Naive thymus-derived CD4-positive, alpha-beta T cell (primary cell): ENCODE results near the gene KCNN4. TPM values are rescaled to one million over a fixed set of nuclear protein-coding genes. Genes with fewer than 3 reads are reported as not detected.
"Not testable (repeated sequence)": the region's sequence is repeated elsewhere in the genome, so short reads cannot be mapped to it uniquely, and the experiment has no call there.

Source experiments
- ATAC-seq: fragments of 150-1000 bp; cut with Tn5 transposase; 2 replicates; pipeline ENCODE4 v1.10.0; 2021; ENCODE audit warnings: mild to moderate bottlenecking, moderate library complexity
- CTCF ChIA-PET: fragments of 350-600 bp; sonication (Branson Sonifier 250); formaldehyde crosslinking; loops from one replicate; lab custom pipeline; 2021; ENCODE audit warnings: antibody characterized with exemption; lab: Charles Lee
- POLR2A ChIA-PET: fragments of 350-600 bp; sonication (Branson Sonifier 250); formaldehyde crosslinking; loops from one replicate; lab custom pipeline; 2021; ENCODE audit warnings: antibody characterized with exemption, inconsistent platforms; lab: Charles Lee
- DNase-seq, 9 donors: peaks; one replicate each; pipeline versions ENCODE4 v3.0.0 to v3.0.0-alpha.2; 2020 to 2022; ENCODE audit warnings: mixed read lengths in 1 of 9
- H3K27ac ChIP-seq: one replicate; pipeline ENCODE4 v1.7.0; 2013; ENCODE audit warnings: mild to moderate bottlenecking, low read depth, low read length, moderate library complexity
- H3K27me3 ChIP-seq, 2 donors: one replicate each; pipeline ENCODE4 v1.7.0; 2013; ENCODE audit warnings: low read length in 2 of 2, mild to moderate bottlenecking in 2 of 2, moderate library complexity in 2 of 2; ENCODE audit not compliant: control insufficient read depth in 2 of 2, insufficient read depth in 2 of 2
- H3K36me3 ChIP-seq, 3 experiments: 1 replicate in 2 of 3; 2 replicates in 1 of 3; pipeline ENCODE4 v1.7.0; 2013; ENCODE audit warnings: low read length in 3 of 3, mild to moderate bottlenecking in 3 of 3, moderate library complexity in 1 of 3; ENCODE audit not compliant: insufficient read depth in 3 of 3, control insufficient read depth in 2 of 3
- H3K4me1 ChIP-seq, 2 donors: one replicate each; pipeline ENCODE4 v1.7.0; 2013; ENCODE audit warnings: low read length in 2 of 2, mild to moderate bottlenecking in 2 of 2, moderate library complexity in 1 of 2; ENCODE audit not compliant: control insufficient read depth in 2 of 2, insufficient read depth in 2 of 2
- H3K4me3 ChIP-seq: 2 replicates; pipeline ENCODE4 v1.7.0; 2013; ENCODE audit warnings: mild to moderate bottlenecking, low read length
- H3K9me3 ChIP-seq, 3 experiments: 1 replicate in 2 of 3; 2 replicates in 1 of 3; pipeline ENCODE4 v1.7.0; 2013; ENCODE audit warnings: low read length in 3 of 3; ENCODE audit not compliant: control insufficient read depth in 2 of 3
- H3K27ac Mint-ChIP-seq, 9 donors: one replicate each; pipeline ENCODE4 v1.8.0; 2020 to 2022; ENCODE audit warnings: mixed read lengths in 9 of 9, mild to moderate bottlenecking in 8 of 9, moderate library complexity in 5 of 9, inconsistent platforms in 2 of 9
- H3K27me3 Mint-ChIP-seq, 5 donors: one replicate each; pipeline ENCODE4 v1.8.0; 2021 to 2022; ENCODE audit warnings: mixed read lengths in 5 of 5, mild to moderate bottlenecking in 1 of 5
- H3K36me3 Mint-ChIP-seq, 5 donors: one replicate each; pipeline ENCODE4 v1.8.0; 2020 to 2022; ENCODE audit warnings: mixed read lengths in 5 of 5, mild to moderate bottlenecking in 3 of 5, inconsistent platforms in 1 of 5
- H3K4me1 Mint-ChIP-seq, 7 donors: one replicate each; pipeline ENCODE4 v1.8.0; 2020 to 2022; ENCODE audit warnings: mixed read lengths in 7 of 7, mild to moderate bottlenecking in 3 of 7, inconsistent platforms in 1 of 7
- H3K4me3 Mint-ChIP-seq, 10 donors: one replicate each; pipeline ENCODE4 v1.8.0; 2020 to 2022; ENCODE audit warnings: mild to moderate bottlenecking in 10 of 10, mixed read lengths in 10 of 10, moderate library complexity in 6 of 10, inconsistent platforms in 2 of 10
- H3K9me3 Mint-ChIP-seq, 11 donors: one replicate each; pipeline ENCODE4 v1.8.0; 2020 to 2022; ENCODE audit warnings: mixed read lengths in 11 of 11, mild to moderate bottlenecking in 4 of 11, inconsistent platforms in 1 of 11, moderate library complexity in 1 of 11
- intact Hi-C, 2 donors: fragments of 100-400 bp; cut with micrococcal nuclease; formaldehyde crosslinking; loops; one replicate each; pipeline ENCODE4 v1.15.1; 2023
- polyA plus RNA-seq, 2 donors: library from polyadenylated mRNA; unstranded; fragments of 300-500 nt; fragmentation: Illumina TruSeq; gene quantifications; one replicate each; pipeline ENCODE4 v1.2.3, GENCODE V29; 2021
- total RNA-seq, 6 experiments: library from RNA in 5 of 6; stranded (reverse) in 5 of 6; gene quantifications; 1 replicate in 5 of 6; 2 replicates in 1 of 6; pipeline ENCODE4 v1.2.3 and lab custom pipeline; 2021 to 2026

Gene KCNN4
- total and polyA plus RNA-seq, 7 experiments from 2014 or later, result 8.1 to 53.4 (median 17.3) TPM

DNA sequence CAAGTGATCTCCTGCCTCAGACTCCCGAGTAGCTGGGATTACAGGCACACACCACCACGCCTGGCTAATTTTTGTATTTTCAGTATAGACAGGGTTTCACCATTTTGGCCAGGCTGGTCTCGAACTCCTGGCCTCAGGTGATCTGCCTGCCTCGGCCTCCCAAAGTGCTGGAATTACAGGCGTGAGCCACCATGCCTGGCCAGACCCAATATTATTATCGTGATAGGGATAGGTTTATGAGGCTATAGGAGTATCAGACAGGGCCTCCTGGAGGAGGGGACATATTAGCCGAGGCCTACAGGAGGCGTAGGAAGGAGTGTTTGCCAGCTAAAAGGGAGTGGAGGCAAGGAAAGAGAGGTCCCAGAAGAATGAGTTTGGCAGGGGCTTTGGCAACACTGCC is 16.1 kb downstream of the KCNN4 start:
- H3K4me3 ChIP-seq, H3K27me3 ChIP-seq, DNase-seq, H3K9me3 ChIP-seq, ATAC-seq, H3K9me3 Mint-ChIP-seq, H3K27me3 Mint-ChIP-seq: not testable (repeated sequence)
- CTCF ChIA-PET, result interaction anchor here (0.6 to 2.7 kb wide), 4 partner anchors 14 to 115 kb away, joined by 3 to 11 read pairs (median 6); no protein-coding TSS in a partner anchor
- Mint-ChIP-seq H3K36me3 (peaks cover 0 to 32% (median 4%) of the 10 kb centered on the region in 5 donors), H3K4me3 (peak overlapping the region in 8 of 10 donors; percentile 32 to 80 (median 64)), H3K27ac (peak overlapping the region; percentile 78 to 94 (median 88)), H3K4me1 (peaks cover 32 to 68% (median 40%) of the 10 kb centered on the region in 7 donors)
- Histone ChIP-seq H3K36me3 (peaks cover 0 to 24% (median 0%) of the 10 kb centered on the region in 3 experiments), H3K4me1 (peaks cover 23 to 32% of the 10 kb centered on the region in 2 donors), H3K27ac (peak overlapping the region; percentile 45)
- intact Hi-C loops, result loop anchor here (1.0 kb wide), 4 partner anchors 10 to 96 kb away; partner anchors contain the start of genes SMG9 (in 2 of the 2) and KCNN4 (in 1 of the 2)
- POLR2A ChIA-PET, result interaction anchor here (1.3 to 11.8 kb wide), 4 partner anchors 10 to 20 kb away, joined by 6 to 100 read pairs (median 19); partner anchors contain the start of genes KCNN4 and SMG9

DNA sequence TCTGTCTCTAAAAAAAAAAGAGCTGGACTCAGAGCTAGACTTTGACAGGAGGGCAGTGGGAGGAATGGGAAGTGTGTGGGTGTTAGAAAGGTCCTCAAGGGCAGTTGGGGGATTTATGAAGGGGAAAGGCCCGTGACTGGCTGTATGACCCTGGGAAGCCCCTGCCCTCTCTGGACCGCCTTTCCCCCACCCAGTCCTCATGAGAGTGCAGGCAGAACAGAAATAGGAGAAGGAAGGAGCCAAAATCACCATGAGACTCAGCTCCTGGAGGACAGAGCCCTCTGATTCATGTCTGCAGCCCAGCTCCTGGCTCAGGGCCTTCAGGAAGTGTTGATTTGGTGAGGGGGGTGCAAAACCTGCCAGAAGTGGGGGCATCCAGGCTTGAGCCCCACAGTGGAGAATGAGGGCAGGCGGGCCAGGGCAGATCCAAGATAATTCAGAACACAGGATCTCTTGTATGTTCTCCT is 17.3 kb downstream of the KCNN4 start:
- no peak for ATAC-seq

DNA sequence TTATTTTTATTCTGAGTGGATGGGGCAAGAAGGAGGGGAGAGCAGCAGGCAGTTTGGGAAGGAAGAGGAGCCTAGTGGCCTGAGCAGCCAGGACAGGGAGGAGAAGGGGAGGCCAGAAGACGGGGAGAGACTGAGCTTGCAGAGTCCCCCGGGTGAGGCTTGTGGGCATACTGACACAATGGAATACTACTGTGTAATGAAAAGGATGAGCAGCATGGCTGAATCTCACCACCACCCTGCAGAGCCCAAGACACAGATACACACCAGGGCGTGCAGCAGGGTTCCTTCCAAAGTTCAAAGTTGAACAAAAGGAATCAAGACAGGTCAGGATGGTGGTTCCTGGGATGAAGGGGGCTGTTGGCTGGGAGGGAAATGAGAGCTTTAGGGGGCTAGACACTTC is 18.0 kb downstream of the KCNN4 start:
- ATAC-seq (no peak), DNase-seq (no peak)
- intact Hi-C loops, result no loop called here
- Histone ChIP-seq H3K36me3 (peaks cover 0 to 7% (median 0%) of the 10 kb centered on the region in 3 experiments), H3K4me3 (no peak overlapping the region), H3K27me3 (no peaks in the 10 kb centered on the region), H3K27ac (no peak overlapping the region), H3K4me1 (peaks cover 23 to 32% of the 10 kb centered on the region in 2 donors), H3K9me3 (no peaks in the 10 kb centered on the region)
- ChIA-PET POLR2A (interaction anchor here (5.2 to 11.8 kb wide), 2 partner anchors 8 to 15 kb away, joined by 22 to 100 read pairs; partner anchors contain the start of genes KCNN4 and SMG9), CTCF (interaction anchor here (1.2 kb wide), 1 partner anchor 14 kb away, joined by 12 read pairs; no protein-coding TSS in a partner anchor)
- Mint-ChIP-seq H3K4me3 (peak overlapping the region in 1 of 10 donors; percentile 12), H3K9me3 (no peaks in the 10 kb centered on the region), H3K4me1 (peaks cover 32 to 67% (median 40%) of the 10 kb centered on the region in 7 donors), H3K36me3 (peaks cover 0 to 19% (median 0%) of the 10 kb centered on the region in 5 donors), H3K27ac (peak overlapping the region in 6 of 9 donors; percentile 8 to 94 (median 66)), H3K27me3 (no peaks in the 10 kb centered on the region)

More for the DNA sequence above, 17.3 kb downstream of the KCNN4 start:
- Histone ChIP-seq H3K4me3 (no peak overlapping the region), H3K36me3 (peaks cover 0 to 13% (median 0%) of the 10 kb centered on the region in 3 experiments), H3K9me3 (no peaks in the 10 kb centered on the region), H3K4me1 (peaks cover 23 to 32% of the 10 kb centered on the region in 2 donors), H3K27me3 (no peaks in the 10 kb centered on the region), H3K27ac (no peak overlapping the region)
- Mint-ChIP-seq H3K27me3 (no peaks in the 10 kb centered on the region), H3K4me1 (peaks cover 32 to 69% (median 40%) of the 10 kb centered on the region in 7 donors), H3K9me3 (no peaks in the 10 kb centered on the region), H3K27ac (peak overlapping the region in 8 of 9 donors; percentile 8 to 94 (median 41)), H3K36me3 (peaks cover 0 to 22% (median 0%) of the 10 kb centered on the region in 5 donors), H3K4me3 (peak overlapping the region in 2 of 10 donors; percentile 29 to 47)
- DNase-seq, result no peak
- CTCF ChIA-PET, result interaction anchor here (1.0 kb wide), 1 partner anchor 18 kb away, joined by 3 read pairs; no protein-coding TSS in a partner anchor
- POLR2A ChIA-PET, result interaction anchor here (5.2 to 11.8 kb wide), 2 partner anchors 9 to 14 kb away, joined by 22 to 100 read pairs; partner anchors contain the start of genes KCNN4 and SMG9
- intact Hi-C loops, result no loop called here

DNA sequence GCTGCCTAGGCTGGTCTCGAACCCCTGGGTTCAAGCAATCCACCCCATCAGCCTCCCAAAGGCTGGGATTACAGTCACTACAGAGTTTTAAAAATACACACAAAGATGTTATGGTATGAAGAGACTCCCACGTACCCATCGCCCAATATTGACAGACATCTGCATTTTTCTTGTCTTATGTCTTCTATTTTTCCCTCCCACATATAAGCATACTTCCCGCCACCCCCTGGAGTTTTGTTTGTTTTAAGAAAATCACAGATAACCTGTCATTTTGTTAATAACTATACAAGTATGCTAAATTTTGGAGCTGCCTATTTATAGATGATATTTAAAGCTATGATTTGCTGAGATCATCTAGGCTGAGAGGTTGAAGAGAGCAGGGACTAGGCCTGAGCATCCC is 19.8 kb downstream of the KCNN4 start:
- H3K4me3 ChIP-seq, result no peak overlapping the region
- no peaks in the 10 kb centered on the region for H3K27me3 ChIP-seq
- Mint-ChIP-seq H3K4me1 (peaks cover 25 to 66% (median 34%) of the 10 kb centered on the region in 7 donors), H3K27ac (no peak overlapping the region), H3K36me3 (peaks cover 0 to 15% (median 0%) of the 10 kb centered on the region in 5 donors), H3K27me3 (no peaks in the 10 kb centered on the region), H3K4me3 (no peak overlapping the region), H3K9me3 (peaks cover 0 to 1% (median 0%) of the 10 kb centered on the region in 11 donors)
- no peaks in the 10 kb centered on the region for H3K9me3 ChIP-seq
- intact Hi-C loops, result no loop called here
- no peak overlapping the region for H3K27ac ChIP-seq
- ChIA-PET CTCF (no interaction called here), POLR2A (interaction anchor here (1.2 to 11.8 kb wide), 2 partner anchors 9 to 17 kb away, joined by 5 to 100 read pairs; partner anchors contain the start of gene KCNN4)
- DNase-seq (no peak), ATAC-seq (no peak)
- peaks cover 12 to 21% of the 10 kb centered on the region in 2 donors for H3K4me1 ChIP-seq
- no peaks in the 10 kb centered on the region for H3K36me3 ChIP-seq

DNA sequence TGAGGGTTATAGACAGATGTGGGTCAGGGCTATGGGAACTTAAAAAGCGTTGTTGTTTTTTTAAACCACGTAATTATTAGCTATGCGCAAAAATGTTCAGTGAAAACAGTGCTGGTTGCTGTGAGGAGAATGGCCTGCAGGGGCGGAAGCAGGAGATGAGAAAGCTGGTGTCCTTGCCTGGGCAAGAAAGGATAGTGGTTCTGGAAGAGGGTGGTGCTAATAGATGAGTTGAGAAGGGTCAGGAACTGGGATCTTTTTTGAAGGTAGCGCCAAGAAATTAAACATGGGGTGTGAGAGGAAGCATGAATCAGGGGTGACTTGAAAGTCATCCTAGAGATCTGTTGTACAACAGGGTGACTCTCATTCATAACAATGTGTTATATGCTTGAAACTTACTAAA is 21.3 kb downstream of the KCNN4 start:
- no peak overlapping the region for H3K4me3 ChIP-seq
- Mint-ChIP-seq H3K4me3 (no peak overlapping the region), H3K36me3 (peaks cover 0 to 14% (median 0%) of the 10 kb centered on the region in 5 donors), H3K4me1 (peaks cover 12 to 61% (median 27%) of the 10 kb centered on the region in 7 donors), H3K27me3 (peaks cover 0 to 6% (median 0%) of the 10 kb centered on the region in 5 donors), H3K9me3 (peaks cover 0 to 6% (median 0%) of the 10 kb centered on the region in 11 donors), H3K27ac (peak overlapping the region in 1 of 9 donors; percentile 29)
- no peak overlapping the region for H3K27ac ChIP-seq
- H3K9me3 ChIP-seq, result no peaks in the 10 kb centered on the region
- DNase-seq (no peak), ATAC-seq (no peak)
- intact Hi-C loops, result loop anchor here (10.0 kb wide), 2 partner anchors 295 to 335 kb away; partner anchors contain the start of genes LYPD3 (in 1 of the 2) and ZNF224 (in 1 of the 2)
- H3K36me3 ChIP-seq, result no peaks in the 10 kb centered on the region
- ChIA-PET CTCF (no interaction called here), POLR2A (no interaction called here)
- H3K4me1 ChIP-seq, result peaks cover 0 to 8% of the 10 kb centered on the region in 2 donors
- no peaks in the 10 kb centered on the region for H3K27me3 ChIP-seq

DNA sequence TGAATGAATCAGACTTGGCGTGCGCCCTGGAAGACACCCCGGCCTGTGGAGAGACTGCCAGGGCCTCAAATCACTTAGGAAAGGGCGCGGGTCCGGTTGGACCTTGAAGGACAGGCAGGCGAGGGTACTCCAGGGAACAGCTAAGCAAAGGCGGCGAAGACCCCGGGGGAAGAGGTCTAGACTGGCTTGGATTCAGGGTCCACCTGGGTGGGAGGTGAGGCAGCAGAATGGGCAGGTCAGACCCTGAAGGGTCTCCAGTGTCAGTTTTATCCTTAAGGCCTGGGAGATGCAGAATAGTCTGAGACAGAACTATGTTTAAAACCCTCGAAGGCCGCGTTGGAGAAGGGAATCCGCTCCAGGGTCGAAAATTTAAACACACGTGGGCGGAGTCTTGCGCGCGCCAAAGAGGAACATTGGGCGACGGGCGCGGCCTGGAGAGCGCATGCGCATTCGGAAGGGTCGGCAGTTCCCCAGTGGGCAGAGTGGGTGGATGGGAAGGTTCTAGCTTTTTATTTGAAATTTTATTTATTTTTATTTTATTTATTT is 25.4 kb downstream of the KCNN4 start:
- DNase-seq, result peak; percentile 56 to 81 (median 65)
- H3K4me3 ChIP-seq, result peak overlapping the region; percentile 95

More for the DNA sequence above, 25.4 kb downstream of the KCNN4 start:
- Mint-ChIP-seq H3K4me1 (peaks cover 5 to 59% (median 42%) of the 10 kb centered on the region in 7 donors), H3K36me3 (peaks cover 1 to 26% (median 5%) of the 10 kb centered on the region in 5 donors), H3K9me3 (peaks cover 0 to 7% (median 0%) of the 10 kb centered on the region in 11 donors), H3K27me3 (peaks cover 0 to 6% (median 0%) of the 10 kb centered on the region in 5 donors), H3K27ac (peak overlapping the region; percentile 96 to 100 (median 98)), H3K4me3 (peak overlapping the region; percentile 94 to 99 (median 97))
- no peaks in the 10 kb centered on the region for H3K9me3 ChIP-seq
- intact Hi-C loops, result loop anchor here (1.0 to 10.0 kb wide), 6 partner anchors 29 to 339 kb away; partner anchors contain the start of genes LYPD3 (in 1 of the 2), PINLYP (in 1 of the 2), XRCC1 (in 1 of the 2) and ZNF224 (in 1 of the 2)
- CTCF ChIA-PET, result interaction anchor here (0.6 to 2.1 kb wide), 5 partner anchors 10 to 88 kb away, joined by 3 to 12 read pairs (median 3); partner anchors contain the start of gene KCNN4
- H3K27ac ChIP-seq, result peak overlapping the region; percentile 85
- POLR2A ChIA-PET, result interaction anchor here (0.6 to 3.1 kb wide), 6 partner anchors 9 to 230 kb away, joined by 3 to 28 read pairs (median 10); partner anchors contain the start of genes PINLYP and XRCC1
- peaks cover 0 to 14% (median 0%) of the 10 kb centered on the region in 3 experiments for H3K36me3 ChIP-seq
- no peak for ATAC-seq
- peaks cover 20 to 27% of the 10 kb centered on the region in 2 donors for H3K4me1 ChIP-seq
- H3K27me3 ChIP-seq, result no peaks in the 10 kb centered on the region
